Uterus (tissue), 2 donors: Measurements from ENCODE around the gene FIZ1.

ENCODE experiments used
- CTCF ChIP-seq, 4 experiments: fragments of 200-600 bp in 2 of 4; fragments of 450-650 bp in 2 of 4; sonication (generic) in 2 of 4; IDR thresholded peaks; one replicate each; pipeline ENCODE4 v1.5.1; 2016 to 2019; ENCODE audit warnings: antibody characterized with exemption in 4 of 4, mild to moderate bottlenecking in 2 of 4, moderate library complexity in 1 of 4
- POLR2A ChIP-seq, 2 donors: fragments of 450-650 bp; IDR thresholded peaks; one replicate each; pipeline ENCODE4 v1.6.1; 2016; ENCODE audit warnings: antibody characterized with exemption in 2 of 2, mild to moderate bottlenecking in 1 of 2, moderate library complexity in 1 of 2

GRCh38 chr19:55559684-55560083 lies 39.6 kb downstream of the FIZ1 start:
- TF ChIP-seq CTCF (IDR thresholded peaks at IDR 0.05) (no peak), POLR2A (IDR thresholded peaks at IDR 0.05) (no peak)
